ENCODE results near the gene PEX26. TPM values are rescaled to one million over a fixed set of nuclear protein-coding genes. Genes with fewer than 3 reads are reported as not detected.

Gene PEX26
- total RNA-seq, 2 experiments from 2014 or later = 65.5 to 67.2 TPM

GRCh38 chr22:18075101-18075719 is 2.6 kb upstream of the PEX26 start:
- no peak overlapping the region for H3K4me3 Mint-ChIP-seq
- no peak for DNase-seq
- H3K4me1 Mint-ChIP-seq = peaks cover 24% of the 10 kb centered on the region
- no peak overlapping the region for H3K27ac Mint-ChIP-seq
- peaks cover 15% of the 10 kb centered on the region for H3K36me3 Mint-ChIP-seq
- no peaks in the 10 kb centered on the region for H3K9me3 Mint-ChIP-seq
- H3K27me3 Mint-ChIP-seq = no peaks in the 10 kb centered on the region

- peak overlapping the region; percentile 56 for H3K4me3 Mint-ChIP-seq
- H3K27me3 Mint-ChIP-seq = no peaks in the 10 kb centered on the region
- no peak for DNase-seq
- peaks cover 2% of the 10 kb centered on the region for H3K9me3 Mint-ChIP-seq
- H3K4me1 Mint-ChIP-seq = peaks cover 27% of the 10 kb centered on the region
- H3K36me3 Mint-ChIP-seq = peaks cover 21% of the 10 kb centered on the region
- no peak overlapping the region for H3K27ac Mint-ChIP-seq
These were observed 1.9 kb upstream of the PEX26 start for GRCh38 chr22:18075720-18076497.

GRCh38 chr22:18077087-18077638 is 627 bp upstream of the PEX26 start:
- H3K4me3 Mint-ChIP-seq = peak overlapping the region; percentile 89
- peaks cover 2% of the 10 kb centered on the region for H3K9me3 Mint-ChIP-seq
- peak overlapping the region; percentile 96 for H3K27ac Mint-ChIP-seq
- peaks cover 38% of the 10 kb centered on the region for H3K4me1 Mint-ChIP-seq
- peaks cover 33% of the 10 kb centered on the region for H3K36me3 Mint-ChIP-seq
- no peaks in the 10 kb centered on the region for H3K27me3 Mint-ChIP-seq
- DNase-seq = no peak

- H3K27me3 Mint-ChIP-seq = no peaks in the 10 kb centered on the region
- H3K27ac Mint-ChIP-seq = peak overlapping the region; percentile 96
- DNase-seq = peak; percentile 59
- peaks cover 33% of the 10 kb centered on the region for H3K36me3 Mint-ChIP-seq
- H3K4me1 Mint-ChIP-seq = peaks cover 46% of the 10 kb centered on the region
- H3K9me3 Mint-ChIP-seq = peaks cover 2% of the 10 kb centered on the region
- peak overlapping the region; percentile 89 for H3K4me3 Mint-ChIP-seq
These were observed 695 bp downstream of the PEX26 start for GRCh38 chr22:18078329-18079041.

- no peak for DNase-seq
- Mint-ChIP-seq H3K36me3 (peaks cover 33% of the 10 kb centered on the region), H3K27me3 (no peaks in the 10 kb centered on the region), H3K27ac (peak overlapping the region; percentile 83), H3K4me3 (peak overlapping the region; percentile 89), H3K9me3 (peaks cover 2% of the 10 kb centered on the region), H3K4me1 (peaks cover 46% of the 10 kb centered on the region)
These were observed 2.0 kb downstream of the PEX26 start for GRCh38 chr22:18079706-18080233.

GRCh38 chr22:18081416-18081815 is 3.6 kb downstream of the PEX26 start:
- Mint-ChIP-seq H3K9me3 (peaks cover 2% of the 10 kb centered on the region), H3K27ac (no peak overlapping the region), H3K36me3 (peaks cover 40% of the 10 kb centered on the region), H3K4me3 (no peak overlapping the region), H3K4me1 (peaks cover 43% of the 10 kb centered on the region), H3K27me3 (no peaks in the 10 kb centered on the region)
- DNase-seq = no peak

GRCh38 chr22:18082467-18082866 is 4.7 kb downstream of the PEX26 start:
- DNase-seq = no peak
- no peak overlapping the region for H3K4me3 Mint-ChIP-seq
- H3K4me1 Mint-ChIP-seq = peaks cover 38% of the 10 kb centered on the region
- H3K36me3 Mint-ChIP-seq = peaks cover 41% of the 10 kb centered on the region
- H3K9me3 Mint-ChIP-seq = peaks cover 2% of the 10 kb centered on the region
- H3K27me3 Mint-ChIP-seq = no peaks in the 10 kb centered on the region
- no peak overlapping the region for H3K27ac Mint-ChIP-seq

GRCh38 chr22:18083406-18083805 is 5.6 kb downstream of the PEX26 start:
- peaks cover 38% of the 10 kb centered on the region for H3K4me1 Mint-ChIP-seq
- H3K4me3 Mint-ChIP-seq = no peak overlapping the region
- no peak overlapping the region for H3K27ac Mint-ChIP-seq
- no peaks in the 10 kb centered on the region for H3K27me3 Mint-ChIP-seq
- H3K9me3 Mint-ChIP-seq = peaks cover 2% of the 10 kb centered on the region
- H3K36me3 Mint-ChIP-seq = peaks cover 40% of the 10 kb centered on the region
- no peak for DNase-seq

GRCh38 chr22:18085188-18085587 is 7.4 kb downstream of the PEX26 start:
- Mint-ChIP-seq H3K27ac (no peak overlapping the region), H3K9me3 (peaks cover 2% of the 10 kb centered on the region), H3K27me3 (no peaks in the 10 kb centered on the region), H3K4me3 (no peak overlapping the region), H3K36me3 (peaks cover 30% of the 10 kb centered on the region), H3K4me1 (peaks cover 23% of the 10 kb centered on the region)
- no peak for DNase-seq

- H3K27me3 Mint-ChIP-seq = no peaks in the 10 kb centered on the region
- peaks cover 25% of the 10 kb centered on the region for H3K36me3 Mint-ChIP-seq
- H3K4me3 Mint-ChIP-seq = no peak overlapping the region
- no peak for DNase-seq
- peaks cover 7% of the 10 kb centered on the region for H3K4me1 Mint-ChIP-seq
- no peak overlapping the region for H3K27ac Mint-ChIP-seq
- H3K9me3 Mint-ChIP-seq = no peaks in the 10 kb centered on the region
These were observed 9.6 kb downstream of the PEX26 start for GRCh38 chr22:18087350-18087855.

GRCh38 chr22:18088825-18089568 is 11.2 kb downstream of the PEX26 start:
- Mint-ChIP-seq H3K27ac (no peak overlapping the region), H3K9me3 (no peaks in the 10 kb centered on the region), H3K27me3 (no peaks in the 10 kb centered on the region), H3K4me1 (peaks cover 2% of the 10 kb centered on the region), H3K36me3 (peaks cover 34% of the 10 kb centered on the region), H3K4me3 (no peak overlapping the region)
- no peak for DNase-seq

GRCh38 chr22:18090286-18090685 is 12.5 kb downstream of the PEX26 start:
- no peaks in the 10 kb centered on the region for H3K9me3 Mint-ChIP-seq
- H3K4me3 Mint-ChIP-seq = no peak overlapping the region
- H3K36me3 Mint-ChIP-seq = peaks cover 41% of the 10 kb centered on the region
- peaks cover 2% of the 10 kb centered on the region for H3K4me1 Mint-ChIP-seq
- no peak for DNase-seq
- no peak overlapping the region for H3K27ac Mint-ChIP-seq
- H3K27me3 Mint-ChIP-seq = no peaks in the 10 kb centered on the region

GRCh38 chr22:18091478-18091877 is 13.7 kb downstream of the PEX26 start:
- H3K4me3 Mint-ChIP-seq = no peak overlapping the region

GRCh38 chr22:18091916-18092526 is 14.2 kb downstream of the PEX26 start:
- H3K27ac Mint-ChIP-seq = peak overlapping the region; percentile 16
- DNase-seq = no peak
- H3K36me3 Mint-ChIP-seq = peaks cover 49% of the 10 kb centered on the region
- H3K4me1 Mint-ChIP-seq = peaks cover 12% of the 10 kb centered on the region
- H3K27me3 Mint-ChIP-seq = no peaks in the 10 kb centered on the region
- peaks cover 4% of the 10 kb centered on the region for H3K9me3 Mint-ChIP-seq
- H3K4me3 Mint-ChIP-seq = no peak overlapping the region

More at GRCh38 chr22:18091478-18091877, 13.7 kb downstream of the PEX26 start:
- DNase-seq = no peak
- Mint-ChIP-seq H3K27me3 (no peaks in the 10 kb centered on the region), H3K36me3 (peaks cover 44% of the 10 kb centered on the region), H3K9me3 (no peaks in the 10 kb centered on the region), H3K4me1 (peaks cover 9% of the 10 kb centered on the region), H3K27ac (no peak overlapping the region)

Measured in activated naive CD8-positive, alpha-beta T cell treated with anti-CD3 and anti-CD28 coated beads for 36 hours (primary cell).